HuH-7.5 (cell line): ENCODE results near the gene LEKR1.

Source experiments
- DNase-seq: peaks from one replicate; pipeline ENCODE4 v3.0.0; 2011; ENCODE audit warnings: low spot score

The LEKR1 gene

GRCh38 chr3:156983559-156983958 is 157.4 kb downstream of the LEKR1 start:
- DNase-seq: no peak

DNA sequence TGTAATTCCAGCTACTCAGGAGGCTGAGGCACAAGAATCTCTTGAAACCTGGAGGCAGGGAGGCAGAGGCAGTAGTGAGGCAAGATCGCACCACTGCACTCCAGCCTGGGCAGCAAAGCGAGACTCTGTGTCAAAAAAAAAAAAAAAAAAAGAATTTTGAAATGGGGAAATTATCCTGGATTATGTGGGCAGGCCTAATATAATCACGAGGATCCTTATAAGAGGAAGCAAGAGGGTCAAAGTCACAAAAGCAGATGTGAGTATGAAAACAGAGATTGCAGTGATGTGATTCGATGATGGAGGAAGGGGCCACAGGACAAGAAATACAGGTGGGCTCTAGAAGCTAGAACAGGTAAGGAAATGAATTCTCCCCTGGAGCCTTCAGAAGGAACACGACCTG is 159.6 kb downstream of the LEKR1 start:
- no peak for DNase-seq

DNA sequence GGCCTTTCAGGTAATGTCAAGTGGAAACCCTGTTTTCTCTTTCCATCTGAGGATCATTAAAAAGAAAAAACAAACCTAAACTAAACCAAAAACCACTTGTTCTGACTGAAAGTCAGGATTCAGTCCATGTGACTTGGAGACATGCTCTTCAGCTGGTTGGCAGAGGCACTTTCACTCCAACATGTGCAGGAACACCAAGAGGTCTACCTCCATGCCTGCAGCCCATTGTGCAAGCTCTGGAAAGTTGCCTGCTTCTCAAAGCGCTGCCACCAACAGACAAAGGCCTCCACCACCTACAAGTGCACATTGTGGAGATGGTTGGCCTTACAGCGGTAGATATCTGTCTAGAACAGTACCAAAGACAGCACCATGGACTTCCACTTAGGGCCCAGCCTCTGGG is 161.8 kb downstream of the LEKR1 start:
- no peak for DNase-seq

DNA sequence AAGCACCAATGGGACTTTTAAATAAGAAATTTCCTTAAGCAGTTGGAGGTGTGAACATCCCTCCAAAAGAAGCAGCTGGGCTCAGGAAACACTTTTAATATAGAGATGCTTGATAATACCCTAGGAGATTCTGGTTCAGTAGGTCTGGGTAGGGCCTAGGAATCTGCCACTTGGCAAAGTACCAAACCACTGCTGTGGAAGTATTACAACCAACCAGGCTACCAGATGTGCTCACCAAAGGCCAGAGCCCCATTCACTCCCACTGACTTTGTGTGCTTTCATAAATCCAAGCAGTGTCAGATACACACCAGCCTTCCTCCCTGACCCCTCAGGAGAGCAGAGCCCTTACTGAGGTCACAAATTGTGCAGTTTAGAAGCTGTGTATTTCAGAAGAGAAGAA is 171.2 kb downstream of the LEKR1 start:
- no peak for DNase-seq

GRCh38 chr3:157001221-157001957 is 175.2 kb downstream of the LEKR1 start:
- DNase-seq: no peak

GRCh38 chr3:157021679-157022078 is 195.5 kb downstream of the LEKR1 start:
- no peak for DNase-seq

DNA sequence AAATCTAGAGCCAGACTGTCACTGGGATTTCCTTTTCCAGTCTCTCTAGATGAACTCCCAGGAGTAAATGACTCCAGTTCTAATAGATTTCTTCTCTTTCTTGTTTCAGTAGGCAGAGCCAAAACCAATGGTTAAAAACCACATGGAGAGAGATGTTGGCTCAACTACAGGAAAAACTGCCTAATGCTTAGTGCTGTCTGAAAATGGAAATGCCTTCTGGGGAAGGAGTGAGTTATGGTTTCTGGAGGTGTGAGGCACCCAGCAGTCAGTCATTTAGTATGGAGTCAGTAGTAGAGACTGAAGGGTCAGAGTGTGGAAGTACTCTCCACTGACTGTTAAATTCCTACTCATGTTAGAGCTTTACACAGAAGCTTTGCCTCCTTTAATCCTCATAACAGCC is 197.1 kb downstream of the LEKR1 start:
- no peak for DNase-seq

DNA sequence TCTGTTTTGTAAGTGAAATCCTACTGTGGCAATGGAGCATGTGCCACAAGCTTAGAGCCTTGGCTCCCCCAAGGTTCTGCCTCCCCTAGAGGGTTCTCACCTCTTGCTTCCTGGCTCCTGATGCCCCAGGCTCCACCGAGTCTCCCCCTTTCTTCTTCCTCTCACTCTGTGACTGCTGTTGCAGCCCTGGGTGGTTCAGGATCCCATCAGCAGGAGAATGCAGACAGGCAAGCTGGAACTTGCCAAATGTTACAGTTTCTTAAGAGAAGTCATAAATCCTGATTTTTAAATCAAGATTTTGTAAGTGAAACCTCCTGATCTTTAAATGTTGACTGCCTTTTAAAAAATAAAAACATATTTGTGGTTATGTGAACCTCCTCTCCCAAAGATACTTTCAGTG is 199.9 kb downstream of the LEKR1 start:
- DNase-seq: no peak

GRCh38 chr3:157027861-157028745 is 201.9 kb downstream of the LEKR1 start:
- no peak for DNase-seq

GRCh38 chr3:157029365-157029790 is 203.2 kb downstream of the LEKR1 start:
- no peak for DNase-seq

GRCh38 chr3:157030712-157031111 is 204.6 kb downstream of the LEKR1 start:
- no peak for DNase-seq

DNA sequence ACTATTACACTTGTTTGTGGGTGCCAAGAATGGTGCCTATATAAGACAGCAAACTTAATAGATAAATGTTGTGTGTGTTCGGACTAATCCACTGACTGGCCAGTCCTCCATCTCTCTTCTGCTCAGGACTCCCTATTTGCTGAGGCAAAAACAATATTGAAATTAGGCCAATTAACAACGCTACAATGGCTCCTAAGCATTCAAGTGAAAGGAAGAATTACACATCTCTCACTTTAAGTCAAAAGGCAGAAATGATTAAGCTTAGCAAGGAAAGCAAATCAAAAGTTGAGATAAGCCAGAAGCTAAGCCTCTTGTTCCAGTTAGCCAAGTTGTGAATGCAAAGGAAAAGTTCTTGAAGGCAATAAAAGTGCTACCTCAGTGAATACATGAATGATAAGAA is 206.8 kb downstream of the LEKR1 start:
- DNase-seq: no peak

GRCh38 chr3:157040456-157040855 is 214.3 kb downstream of the LEKR1 start:
- no peak for DNase-seq

GRCh38 chr3:157042226-157042625 is 216.1 kb downstream of the LEKR1 start:
- no peak for DNase-seq

- no peak for DNase-seq
Measured at GRCh38 chr3:157043771-157044170, 217.6 kb downstream of the LEKR1 start.

- no peak for DNase-seq
Measured at GRCh38 chr3:157045238-157045850, 219.2 kb downstream of the LEKR1 start.

DNA sequence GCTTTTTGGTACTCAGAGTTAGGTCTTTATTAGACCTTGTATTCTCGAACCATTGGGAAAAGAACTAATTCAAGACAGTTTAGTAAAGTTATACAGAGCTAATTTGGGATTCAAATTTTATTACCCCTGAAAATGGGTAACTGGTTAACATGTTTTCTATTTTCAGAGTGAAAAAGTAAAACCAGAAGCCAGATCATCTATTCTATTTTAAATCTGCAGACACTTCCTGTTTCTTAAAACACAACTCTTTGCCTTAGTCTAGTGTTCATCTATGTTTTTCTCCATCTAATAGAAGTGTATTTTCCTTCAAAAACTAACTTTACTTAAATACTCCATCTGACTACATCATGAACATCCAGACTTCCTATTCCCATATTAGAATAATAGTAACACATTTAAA is 220.4 kb downstream of the LEKR1 start:
- no peak for DNase-seq

DNA sequence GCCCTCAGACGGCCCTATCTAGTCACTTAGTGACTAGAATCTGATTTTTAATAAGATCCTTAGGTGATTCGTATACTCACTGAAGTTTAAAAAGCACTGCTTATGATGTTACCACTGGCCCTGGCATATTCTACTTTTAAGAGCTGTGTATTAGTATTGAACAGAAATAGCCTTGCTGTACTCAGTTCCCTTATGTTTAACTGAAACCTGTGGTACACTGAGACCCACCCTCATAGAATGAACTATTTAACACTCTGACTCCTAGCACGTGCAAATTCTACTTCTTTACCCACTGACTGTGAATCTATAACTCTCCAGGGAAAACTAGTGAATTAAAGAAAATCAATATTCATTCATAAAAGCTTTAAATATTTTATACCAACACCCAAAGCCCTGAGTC is 224.9 kb downstream of the LEKR1 start:
- no peak for DNase-seq

DNA sequence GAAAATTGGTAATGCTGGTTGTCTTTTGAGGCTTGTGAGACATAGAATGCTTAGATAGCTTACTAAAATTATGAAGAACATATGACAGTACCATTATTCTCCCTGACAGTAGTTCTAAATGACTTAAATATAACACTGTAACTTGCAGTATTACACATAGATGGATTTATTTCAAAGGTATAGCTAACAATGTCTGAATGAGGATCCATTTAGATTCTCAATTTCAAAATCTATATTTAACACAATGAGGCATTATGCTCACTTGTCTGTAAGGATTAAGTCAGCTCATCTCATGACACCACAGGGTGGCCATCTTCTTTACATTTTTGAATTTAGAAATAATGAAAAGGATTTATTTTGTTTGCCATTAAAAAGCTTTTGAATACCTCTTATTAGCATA is 225.4 kb downstream of the LEKR1 start:
- no peak for DNase-seq

DNA sequence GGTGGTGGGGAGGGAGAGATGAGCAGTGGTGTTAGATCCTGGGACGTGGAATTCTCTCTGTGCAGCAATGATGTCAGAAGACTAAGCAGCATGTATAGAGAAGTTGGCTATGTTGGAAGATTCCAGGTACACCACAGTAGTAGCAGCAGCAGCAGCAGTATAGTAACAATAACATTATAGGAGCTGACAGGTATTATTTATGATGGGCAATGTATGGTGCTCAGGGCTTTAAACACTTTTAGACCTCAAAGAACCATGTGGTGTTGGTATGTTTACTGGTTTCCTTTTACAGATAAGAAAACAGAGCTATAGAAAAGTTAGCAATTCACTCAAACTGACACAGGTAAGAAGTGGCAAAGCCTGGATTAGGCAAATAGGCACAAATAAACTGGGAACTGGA is 229.9 kb downstream of the LEKR1 start:
- DNase-seq: no peak

DNA sequence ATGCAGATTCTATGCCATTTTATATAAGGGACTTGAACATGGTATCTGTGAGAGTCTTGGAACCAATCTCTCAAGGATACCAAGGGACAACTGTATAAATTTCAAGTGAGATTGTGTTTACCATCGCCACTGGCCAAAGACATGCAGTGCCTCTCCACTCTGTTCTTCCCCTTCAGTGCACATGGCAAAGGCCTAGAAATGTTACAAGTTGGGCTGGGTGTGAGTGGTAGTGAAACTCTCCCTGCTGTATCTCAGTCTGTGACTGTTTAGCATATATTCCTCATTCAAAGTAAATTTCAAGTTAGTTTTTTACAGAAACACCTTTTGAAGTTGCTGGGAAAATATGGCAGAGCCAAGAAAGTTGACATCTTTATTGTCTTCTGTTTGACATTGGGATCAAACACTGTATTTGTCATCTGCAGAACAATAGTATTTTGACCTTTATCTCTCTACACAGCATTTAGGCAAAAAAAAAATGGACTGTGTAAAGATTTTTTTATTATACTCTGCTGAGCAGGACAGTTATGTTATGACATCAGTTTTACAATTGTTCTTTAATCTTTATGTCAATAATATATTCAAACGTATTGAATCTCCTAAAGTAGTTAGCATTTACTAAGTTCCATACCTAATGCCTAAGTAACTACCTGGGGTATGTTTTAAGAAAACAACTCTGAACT is 232.4 kb downstream of the LEKR1 start:
- DNase-seq: no peak

- no peak for DNase-seq
Measured at GRCh38 chr3:157059181-157059580, 233.0 kb downstream of the LEKR1 start.
